Heart left ventricle (tissue), 13 donors: ENCODE results near the gene LMX1A.

ENCODE experiments used
- POLR2A ChIP-seq, 2 donors: fragments of 450-650 bp; IDR thresholded peaks; one replicate each; pipeline ENCODE4 v1.6.1; 2017; ENCODE audit warnings: antibody characterized with exemption in 2 of 2, mild to moderate bottlenecking in 2 of 2, moderate library complexity in 2 of 2
- TF ChIP-seq, protein P1 (sequence below), 12 donors: fragments of 200-600 bp; sonication (generic) in 4 of 12; IDR thresholded peaks; one replicate each; pipeline versions ENCODE4 v1.5.0 to v1.8.0; 2018 to 2022; ENCODE audit warnings: antibody characterized with exemption in 12 of 12, mild to moderate bottlenecking in 5 of 12
- donor health status: ischemic (EF 13 %, LVEDD 7.1; RV severe dilation, severe dysfunction).
- donor health status: DM: no; HTN: yes; CAD: no.
- donor health status: DM: no; HTN: no; CAD: no.
- donor health status: ischemic (EF 25% LVEDD 6.9; RV normal size, moderate dysfunction).
- donor health status: ischemic (EF 25% LVEDD 5.7; RV mildly dilated, moderate dysfunction).
- donor health status: ischemic (EF 35%, LVEDD 5.7; RV mildly dilated, moderate dysfunction).
- donor health status: nonischemic (EF 11% LVEDD 7.7; RV severe dilation, severe dysfunction).
- donor health status: DM: yes; HTN: yes; CAD: no.
- donor health status: PGD.
- donor health status: ischemic (EF 29% LVEDD 5.4; RV normal size, mild dysfunction).
- donor health status: nonischemic (EF 23%, LVEDD 6.1; RV moderate dilation, normal function).

- TF ChIP-seq, protein P1, sequence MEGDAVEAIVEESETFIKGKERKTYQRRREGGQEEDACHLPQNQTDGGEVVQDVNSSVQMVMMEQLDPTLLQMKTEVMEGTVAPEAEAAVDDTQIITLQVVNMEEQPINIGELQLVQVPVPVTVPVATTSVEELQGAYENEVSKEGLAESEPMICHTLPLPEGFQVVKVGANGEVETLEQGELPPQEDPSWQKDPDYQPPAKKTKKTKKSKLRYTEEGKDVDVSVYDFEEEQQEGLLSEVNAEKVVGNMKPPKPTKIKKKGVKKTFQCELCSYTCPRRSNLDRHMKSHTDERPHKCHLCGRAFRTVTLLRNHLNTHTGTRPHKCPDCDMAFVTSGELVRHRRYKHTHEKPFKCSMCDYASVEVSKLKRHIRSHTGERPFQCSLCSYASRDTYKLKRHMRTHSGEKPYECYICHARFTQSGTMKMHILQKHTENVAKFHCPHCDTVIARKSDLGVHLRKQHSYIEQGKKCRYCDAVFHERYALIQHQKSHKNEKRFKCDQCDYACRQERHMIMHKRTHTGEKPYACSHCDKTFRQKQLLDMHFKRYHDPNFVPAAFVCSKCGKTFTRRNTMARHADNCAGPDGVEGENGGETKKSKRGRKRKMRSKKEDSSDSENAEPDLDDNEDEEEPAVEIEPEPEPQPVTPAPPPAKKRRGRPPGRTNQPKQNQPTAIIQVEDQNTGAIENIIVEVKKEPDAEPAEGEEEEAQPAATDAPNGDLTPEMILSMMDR (IDR thresholded peaks at IDR 0.05) = no peak
- no peak for TF ChIP-seq POLR2A (IDR thresholded peaks at IDR 0.05)
These were observed 1.2 kb downstream of the LMX1A start for GRCh38 chr1:165355139-165355976.
